ENCODE measurements around the gene KRT35.

The KRT35 gene

DNA sequence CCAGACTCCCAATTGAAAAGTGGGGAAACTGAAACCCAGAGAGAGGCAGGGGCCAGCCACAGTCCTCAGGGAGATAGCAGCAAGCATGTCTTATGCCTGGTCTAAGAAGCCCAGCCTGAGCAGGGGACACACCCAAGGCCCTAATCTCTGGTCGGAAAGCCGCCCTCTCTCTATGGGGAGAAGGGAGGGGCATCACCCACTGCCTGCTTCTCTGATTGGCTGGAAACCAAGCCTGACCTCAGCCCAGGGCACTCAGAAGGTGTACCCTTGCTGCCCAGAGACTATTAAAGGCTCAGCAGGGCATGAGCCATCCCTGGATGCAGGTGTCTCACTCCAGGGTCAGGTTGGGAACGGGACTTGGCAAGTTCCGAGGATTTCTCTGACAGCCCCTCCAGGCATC lies 30.2 kb upstream of the KRT35 start:
- peak; percentile 89 for DNase-seq

DNA sequence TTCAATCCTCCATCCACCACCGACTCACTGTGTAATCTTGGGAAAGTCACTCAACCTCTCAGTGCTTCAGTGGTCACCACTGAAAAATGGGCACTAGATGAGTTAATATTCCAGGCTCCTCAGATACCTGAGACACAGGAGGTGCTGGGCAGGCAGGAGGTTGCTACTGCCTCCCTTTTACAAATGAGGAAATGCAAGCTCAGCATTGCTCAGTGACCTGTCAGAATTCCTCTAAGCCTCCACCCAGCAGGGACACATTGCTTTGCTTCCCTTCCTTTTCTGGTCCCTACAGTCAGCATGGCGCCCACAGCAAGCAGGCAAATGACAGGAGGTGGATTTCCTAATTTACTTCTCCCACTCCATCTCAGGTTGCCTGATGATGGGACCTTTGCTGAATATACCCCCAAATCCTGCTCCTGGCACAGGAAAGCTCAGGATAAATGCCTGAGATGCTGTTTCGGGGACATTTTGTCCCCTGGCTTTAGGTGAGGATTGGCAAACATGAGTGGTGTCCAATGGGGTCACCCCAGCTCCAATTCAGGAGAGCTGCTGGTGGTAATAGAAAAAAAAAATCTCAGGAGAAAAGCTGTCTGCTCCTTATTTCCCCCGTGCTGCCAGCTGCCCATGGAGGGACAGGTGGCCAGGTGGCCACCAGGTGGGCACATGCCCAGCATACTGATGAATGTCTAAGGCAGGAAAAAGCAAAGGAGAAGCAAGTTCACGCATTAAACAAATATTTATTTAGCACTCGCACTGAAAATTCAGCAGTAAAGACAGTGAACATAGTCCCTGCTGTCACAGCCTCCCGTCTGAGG lies 29.5 kb upstream of the KRT35 start:
- no peak for DNase-seq

DNA sequence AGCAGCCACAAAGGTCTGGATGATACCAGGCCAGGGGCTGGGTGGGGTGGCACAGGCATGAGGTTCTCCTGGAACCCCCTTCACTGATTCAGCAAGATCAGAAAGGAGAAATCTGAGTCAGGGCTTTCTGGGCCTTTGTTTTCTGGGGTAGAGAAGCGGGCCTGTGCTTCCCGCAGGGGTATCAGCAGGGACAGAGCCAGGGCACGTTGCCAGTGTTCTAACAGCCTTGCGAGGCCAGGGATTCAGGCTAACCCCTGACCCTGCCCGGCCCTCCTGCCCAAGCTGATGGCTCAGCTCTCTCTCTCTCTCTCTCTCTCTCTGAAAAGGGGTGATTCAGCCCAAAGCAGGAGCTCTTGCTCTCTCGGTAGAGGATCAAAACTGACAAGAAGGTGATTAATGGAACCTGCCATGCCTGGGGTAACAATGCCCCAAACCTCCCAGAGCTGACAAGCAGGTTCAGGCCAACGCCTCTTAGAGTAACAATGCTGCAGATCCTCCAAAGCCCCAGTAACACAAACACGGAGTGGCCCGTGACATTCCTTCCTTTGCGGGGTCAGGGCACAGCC lies 26.4 kb upstream of the KRT35 start:
- no peak for DNase-seq

DNA sequence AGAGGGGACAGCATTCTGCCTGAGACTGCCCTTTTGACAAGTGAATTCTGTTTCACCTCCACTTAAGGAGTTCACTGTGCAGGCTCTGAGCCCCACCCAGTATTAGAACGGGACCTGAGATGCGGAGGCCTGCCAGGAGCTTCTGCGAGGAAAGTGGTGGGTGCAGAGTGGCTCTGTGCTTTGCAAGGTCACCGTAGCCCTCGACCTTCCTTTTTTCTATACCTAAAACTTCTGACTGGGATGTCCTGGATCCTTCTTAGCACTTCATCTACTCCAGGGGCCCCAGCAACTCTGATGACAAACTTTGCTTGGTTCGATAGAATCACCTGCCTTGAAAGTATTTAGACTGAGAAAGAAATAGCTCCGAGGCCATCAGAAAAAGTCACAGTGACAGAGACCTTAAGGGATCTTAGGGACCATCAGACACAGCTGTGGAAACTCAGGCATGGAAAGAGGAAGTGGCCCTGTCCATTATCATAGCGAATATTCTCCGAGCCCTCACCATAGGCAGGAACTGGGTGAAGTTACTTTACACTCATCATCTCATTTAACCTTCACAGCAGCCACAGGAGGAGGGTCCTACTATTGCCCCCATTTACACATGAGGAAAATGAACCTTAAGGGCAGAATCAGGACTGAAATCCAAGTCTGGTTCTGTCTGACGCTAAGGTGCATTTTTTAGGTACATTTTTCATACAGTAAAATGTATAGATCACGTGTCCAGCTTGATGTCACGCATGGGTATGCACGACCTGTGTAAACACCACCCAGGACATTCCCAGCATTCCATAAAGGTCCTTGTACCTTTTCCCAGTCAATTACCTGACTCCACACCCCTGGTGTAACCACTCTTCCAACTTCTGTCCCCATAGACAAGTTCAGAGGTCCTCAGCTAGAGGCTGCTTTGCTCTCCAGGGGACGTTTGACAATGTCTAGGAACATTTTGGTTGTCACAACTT lies 25.1 kb upstream of the KRT35 start:
- DNase-seq = peak; percentile 69

DNA sequence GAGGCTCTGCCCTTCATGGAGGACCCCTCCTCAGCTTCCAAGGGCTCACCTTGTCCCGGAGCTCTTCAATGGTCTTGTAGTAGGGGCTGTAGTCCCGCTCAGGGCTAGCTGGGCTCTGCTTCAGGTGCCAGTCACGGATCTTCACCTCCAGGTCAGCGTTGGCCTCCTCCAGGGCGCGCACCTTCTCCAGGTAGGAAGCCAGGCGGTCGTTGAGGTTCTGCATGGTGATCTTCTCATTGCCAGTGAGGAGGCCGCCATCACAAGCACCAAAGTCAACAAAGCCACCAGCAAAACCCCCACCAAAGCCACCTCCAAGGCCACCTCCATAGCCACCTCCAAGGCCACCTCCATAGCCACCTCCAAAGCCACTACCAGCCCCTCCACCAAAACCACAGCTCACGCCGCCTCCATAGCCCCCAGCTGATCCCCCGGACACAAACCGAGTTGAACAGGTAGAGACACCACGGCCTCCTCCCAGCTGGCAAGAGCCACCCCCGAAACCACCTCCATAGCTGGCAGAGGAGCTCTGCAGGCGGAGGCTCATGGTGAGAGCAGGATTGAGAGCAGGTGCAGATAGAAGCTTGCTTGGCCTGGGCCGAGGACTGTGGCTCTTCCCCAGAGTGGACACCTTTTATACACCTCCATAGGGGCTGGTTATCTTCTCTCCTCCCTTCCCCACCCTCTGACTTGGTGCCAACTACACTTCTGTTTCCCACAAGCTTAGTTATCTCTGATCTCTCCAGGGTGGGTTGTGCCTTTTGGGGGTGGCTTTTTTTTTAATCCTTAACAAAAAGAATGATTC lies 24.3 kb upstream of the KRT35 start, which contains the start of gene KRT13:
TSS of gene KRT13 (minus strand) at position 606 of the 802 bp plus-strand sequence. CDS start at position 544, 62 bp downstream.
- peak; percentile 69 for DNase-seq

DNA sequence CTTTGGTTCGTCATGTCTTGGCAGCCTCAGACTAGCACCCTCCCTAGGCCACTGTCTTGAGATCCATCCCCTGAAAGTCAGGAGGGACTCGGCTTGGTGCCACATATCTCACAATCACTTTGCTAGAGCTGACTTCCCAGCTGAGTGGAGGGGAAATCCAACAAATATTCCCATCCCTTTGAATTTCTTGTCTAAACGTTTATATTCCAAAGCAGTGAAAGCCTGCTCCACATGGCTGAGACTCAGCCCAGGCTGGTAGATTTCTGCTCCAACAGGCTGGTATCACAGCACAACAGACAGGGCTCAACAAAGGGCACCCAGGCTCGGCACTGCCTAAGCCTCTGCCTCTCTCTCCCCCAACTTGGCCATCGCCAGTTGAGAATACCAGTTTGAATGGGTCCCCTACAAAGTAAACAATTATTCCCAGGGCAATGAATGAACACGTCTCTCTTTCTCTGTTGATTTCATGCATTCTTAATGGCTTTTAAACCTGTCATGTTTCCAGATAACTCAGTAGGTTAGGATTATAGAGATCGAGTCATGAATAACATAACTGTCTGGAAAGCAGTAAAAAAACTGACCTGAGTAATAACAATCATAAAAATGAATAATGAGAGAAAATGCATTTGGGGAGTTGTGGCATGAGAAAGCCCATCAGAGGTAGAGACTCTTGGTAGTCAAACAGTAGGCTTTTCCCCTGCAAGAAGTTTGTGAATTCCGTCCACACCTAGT lies 23.5 kb upstream of the KRT35 start:
- DNase-seq = no peak

DNA sequence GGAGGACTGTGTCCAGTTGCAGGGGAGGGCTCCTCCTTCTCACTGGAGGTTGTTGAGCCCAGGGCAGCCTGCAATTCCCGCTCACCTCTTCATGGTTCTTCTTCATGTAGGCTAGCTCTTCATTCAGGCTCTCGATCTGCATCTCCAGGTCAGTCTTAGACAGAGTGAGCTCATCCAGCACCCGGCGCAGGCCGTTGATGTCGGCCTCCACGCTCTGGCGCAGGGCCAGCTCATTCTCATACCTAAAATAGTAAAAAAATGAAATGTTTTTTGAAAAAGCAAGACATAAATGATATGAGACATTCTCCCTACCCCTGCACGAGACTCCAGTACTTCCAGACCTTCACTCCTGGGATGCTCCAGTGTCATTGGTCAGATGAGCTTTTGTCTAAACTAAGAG lies 22.3 kb upstream of the KRT35 start:
- no peak for DNase-seq

DNA sequence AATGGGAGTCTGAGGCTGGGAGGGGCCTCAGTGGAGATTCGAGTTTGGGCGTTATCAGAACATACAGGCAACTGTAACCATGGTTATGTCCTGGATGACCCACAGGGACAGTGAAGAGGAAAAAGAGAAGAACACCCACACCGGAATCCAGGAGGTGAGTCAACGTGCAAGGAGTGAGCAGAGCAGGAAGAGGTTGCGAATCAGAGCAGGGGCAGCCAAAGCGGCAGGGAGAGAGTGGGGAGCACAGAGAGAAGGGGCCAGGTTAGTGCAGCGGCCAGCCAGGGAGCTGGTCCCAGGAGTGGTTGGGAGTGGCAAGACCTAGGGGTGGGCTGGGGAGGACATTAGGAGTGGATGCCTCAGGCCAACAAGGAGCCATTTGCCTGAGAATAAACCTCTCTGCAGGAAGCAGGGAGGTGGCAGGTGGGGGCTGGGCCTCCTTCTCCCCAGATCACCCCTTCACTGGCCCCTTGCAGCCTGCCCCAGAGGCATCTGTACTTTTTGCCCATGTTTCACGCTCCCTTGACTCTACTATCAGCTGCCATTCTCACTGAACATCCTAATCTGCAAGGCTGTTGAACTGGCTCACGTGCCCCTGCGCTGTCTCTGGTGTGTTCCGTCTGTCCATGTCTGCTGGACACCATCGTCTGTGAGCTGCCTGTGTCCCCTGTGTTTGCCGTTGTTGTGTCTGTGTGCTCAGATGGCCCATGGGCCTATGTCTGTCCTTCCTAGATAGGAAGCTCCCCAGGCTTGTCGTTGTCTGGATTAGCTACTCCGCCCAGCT lies 19.4 kb upstream of the KRT35 start:
- peak; percentile 69 for DNase-seq

DNA sequence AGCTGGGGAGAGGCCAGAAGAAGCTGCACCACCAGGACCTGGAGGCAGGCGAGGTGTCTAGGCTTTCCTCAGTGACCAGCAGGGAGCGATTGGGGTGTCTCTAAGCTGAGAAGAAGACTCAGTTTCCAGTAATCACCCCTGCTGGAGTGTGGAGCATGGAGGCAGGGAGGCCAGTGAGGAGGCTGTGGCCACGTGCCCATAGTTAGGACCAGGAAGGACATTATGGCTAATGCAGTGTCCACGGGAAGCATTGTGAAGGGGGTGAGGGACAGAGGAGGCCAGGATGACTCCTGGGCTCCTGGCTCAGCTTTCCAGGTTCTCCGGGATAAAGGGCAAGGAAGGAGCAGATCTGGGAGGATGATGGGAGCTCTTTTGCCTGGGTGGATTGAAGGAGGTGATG lies 18.8 kb upstream of the KRT35 start:
- DNase-seq = no peak

DNA sequence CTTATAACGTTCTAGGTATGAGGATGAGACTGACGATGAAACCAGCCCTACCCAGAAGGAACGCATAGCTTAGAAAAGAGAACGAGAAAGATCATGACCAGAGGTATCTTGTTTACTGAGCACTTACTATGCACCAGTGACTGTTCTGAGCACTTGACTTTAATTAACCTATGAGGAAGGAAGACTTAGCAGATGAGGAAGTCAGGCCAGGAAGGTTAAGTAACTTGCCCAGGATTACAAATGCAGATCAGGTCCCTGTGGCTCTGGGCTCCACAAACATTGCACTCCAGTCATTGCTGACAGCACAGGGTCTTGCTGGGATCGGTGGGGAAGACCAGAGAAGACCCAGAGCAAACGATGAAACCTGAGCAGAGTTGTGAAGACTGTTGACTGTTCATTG lies 17.3 kb upstream of the KRT35 start:
- peak; percentile 43 for DNase-seq

DNA sequence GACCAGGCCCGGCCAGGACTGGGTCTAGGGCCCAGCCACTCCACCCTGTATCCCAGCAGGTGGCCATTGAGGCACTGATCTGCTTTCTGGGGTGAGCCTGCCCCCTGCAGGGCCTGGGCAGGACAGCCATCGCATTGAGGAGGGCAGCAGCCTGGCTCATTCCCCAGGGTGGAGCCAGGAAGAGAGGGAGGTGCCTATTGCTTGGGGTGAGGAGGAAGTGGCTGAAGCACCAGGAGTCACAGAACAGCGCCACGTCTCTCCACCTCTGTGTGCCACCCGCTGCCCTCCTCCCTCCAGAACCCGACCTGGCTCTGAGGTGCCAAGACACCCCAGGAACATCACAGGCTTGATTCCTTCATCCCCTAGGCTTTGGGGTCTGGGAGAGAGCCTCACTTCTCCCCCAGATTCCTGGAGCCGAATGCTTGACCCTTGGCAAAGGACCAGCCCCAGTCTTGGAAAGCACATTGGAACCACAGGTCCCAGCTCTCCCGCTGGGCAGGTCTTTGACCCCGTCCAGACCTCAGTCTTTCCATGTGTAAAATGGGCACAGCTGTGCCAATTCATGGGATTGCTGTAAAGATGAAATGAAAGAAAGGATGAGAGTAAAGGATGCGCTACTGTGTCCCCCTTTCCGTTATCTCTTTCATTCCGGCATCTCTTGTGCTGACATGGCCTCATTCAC lies 16.0 kb upstream of the KRT35 start:
- DNase-seq = peak; percentile 95

DNA sequence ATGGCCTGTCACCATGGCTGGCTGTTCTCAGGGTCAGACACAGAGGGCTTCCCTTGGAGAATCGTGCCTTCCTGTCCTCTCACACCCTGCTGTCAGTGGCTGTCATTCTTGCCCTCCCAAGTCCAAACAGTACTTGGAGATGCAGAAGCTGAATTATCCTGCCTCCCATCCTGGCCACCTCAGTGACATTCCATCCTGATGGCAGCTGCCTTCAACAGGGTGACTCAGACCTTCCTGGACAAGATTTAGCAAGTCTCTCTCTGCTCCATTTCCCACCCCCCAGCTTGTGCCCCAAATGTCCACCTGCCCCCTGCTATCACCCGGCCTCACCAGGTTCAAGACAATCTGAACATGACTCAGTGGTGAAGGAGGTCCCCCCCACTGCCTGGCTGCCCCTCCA lies 13.6 kb upstream of the KRT35 start:
- no peak for DNase-seq

DNA sequence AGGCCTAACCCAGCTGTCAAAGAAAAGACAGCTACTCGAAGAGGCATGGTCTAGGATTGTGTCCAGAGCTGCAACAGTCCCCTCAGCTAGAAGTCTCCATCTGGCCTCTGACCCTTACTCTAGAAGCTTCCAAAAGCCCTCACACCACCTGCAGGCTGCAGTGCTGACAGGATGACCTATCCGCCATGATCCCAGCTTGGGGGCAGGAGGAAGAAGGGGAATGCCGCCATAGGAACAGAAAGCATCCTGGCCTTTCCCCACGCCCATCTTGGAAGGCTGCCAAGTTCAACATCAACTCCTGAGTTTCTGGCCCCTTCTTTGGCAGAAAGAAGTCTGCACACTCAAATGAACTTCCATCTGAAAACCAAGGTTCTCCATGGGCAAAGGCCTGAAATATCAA lies 11.8 kb upstream of the KRT35 start:
- DNase-seq = no peak

DNA sequence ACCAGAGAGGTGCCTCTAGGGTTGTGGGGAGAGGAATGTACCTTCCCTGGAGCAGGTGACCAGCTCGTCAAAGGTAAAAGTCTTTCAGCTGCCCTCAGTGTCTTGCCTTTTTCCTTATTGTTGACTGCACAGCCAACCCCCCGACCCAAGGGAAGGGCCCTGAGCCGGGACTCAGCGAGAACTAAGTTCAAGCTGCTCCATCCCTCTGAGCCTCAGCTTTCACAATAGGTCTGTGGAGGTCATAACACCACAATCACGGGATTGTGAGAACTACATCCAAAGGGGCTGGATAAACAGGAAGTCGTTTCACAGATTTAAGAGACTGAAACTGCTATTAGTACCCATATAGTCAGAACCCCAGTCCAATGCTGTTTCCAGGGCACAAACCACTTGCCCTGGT lies 11.4 kb upstream of the KRT35 start:
- DNase-seq = no peak

DNA sequence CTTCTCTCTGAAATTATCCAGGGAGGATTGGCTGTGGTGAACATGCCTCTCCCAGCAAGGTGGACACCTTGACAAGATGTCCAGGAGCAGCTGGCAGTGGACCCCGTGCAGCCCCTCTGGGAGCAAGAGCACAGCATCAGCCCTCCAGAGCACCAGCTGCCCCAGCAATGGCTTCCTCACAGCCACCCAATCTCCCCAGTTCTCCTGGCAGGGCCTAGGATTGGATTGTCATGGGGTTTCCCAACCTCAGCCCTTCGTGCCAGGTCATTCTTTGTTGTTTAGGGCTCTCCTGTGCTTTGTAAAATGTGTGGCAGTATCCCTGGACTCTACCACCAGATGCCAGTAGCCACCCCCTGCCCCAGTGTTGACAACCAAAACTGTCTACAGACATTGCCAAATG lies 10.5 kb upstream of the KRT35 start:
- DNase-seq = no peak

DNA sequence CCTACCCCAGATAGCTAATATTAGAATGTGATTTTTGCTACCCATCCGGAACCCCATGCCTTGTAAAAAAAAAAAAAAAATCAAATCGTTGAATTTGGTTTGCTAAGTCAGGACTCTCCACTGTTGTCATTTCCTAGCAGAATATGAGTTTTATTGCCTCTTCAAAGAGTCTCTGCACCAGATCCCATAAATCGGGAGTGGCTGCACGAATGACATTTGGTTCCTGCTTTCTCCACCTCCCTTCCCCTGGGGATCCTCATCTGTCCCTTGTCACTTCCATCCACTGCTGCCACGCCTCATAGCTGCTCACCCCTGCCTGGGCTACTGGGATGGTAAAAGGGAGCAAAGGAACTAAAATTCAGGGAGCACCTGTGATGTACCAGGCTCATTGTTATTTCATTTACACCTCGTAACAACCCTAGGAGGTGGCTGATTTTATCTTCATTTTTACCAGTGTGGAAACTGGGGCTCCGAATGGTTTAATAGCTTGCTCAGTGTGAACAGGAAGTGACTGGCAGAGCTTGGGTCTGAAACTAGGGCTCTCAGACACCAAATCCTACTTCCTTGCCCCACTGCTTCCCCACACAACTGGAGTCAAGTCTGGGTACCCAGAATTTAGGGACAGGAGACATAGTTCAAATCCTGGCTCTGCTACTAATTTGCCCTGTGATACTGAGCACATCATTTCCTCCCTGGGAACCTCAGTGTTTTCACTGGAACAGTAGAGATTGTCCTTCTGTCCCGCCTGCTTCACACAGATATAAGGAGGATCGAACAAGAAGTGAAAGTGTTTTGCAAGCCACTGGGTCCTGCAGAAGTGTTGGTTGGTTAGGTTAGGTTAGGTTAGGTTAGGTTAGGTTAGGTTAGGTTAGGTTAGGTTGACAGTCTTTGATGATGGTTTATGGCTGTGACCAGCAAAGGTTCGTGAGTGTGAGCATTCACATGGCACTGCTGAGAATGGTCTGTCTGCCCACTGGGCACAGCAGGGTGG lies 9.3 kb upstream of the KRT35 start:
- DNase-seq = no peak

DNA sequence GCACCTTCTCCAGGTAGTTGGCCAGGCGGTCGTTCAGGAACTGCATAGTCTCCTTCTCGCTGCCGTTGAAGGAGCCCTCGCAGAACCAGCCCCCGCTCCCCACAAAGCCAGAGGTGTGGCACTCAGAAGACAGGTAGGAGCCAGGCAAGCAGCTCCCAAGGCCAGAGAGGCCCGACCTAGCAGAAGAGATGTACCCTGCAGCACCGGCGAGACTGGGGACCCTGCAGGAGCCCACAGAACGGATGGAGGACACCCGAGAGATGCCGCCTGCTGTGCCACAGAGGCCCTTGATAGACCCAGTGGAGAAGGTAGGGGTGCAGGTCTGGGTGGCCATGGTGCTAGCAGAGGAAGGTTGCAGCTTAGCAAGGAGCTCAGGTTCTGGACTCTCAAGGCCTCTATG lies 8.6 kb upstream of the KRT35 start, which contains the start of gene KRT36:
TSS of gene KRT36 (minus strand) at position 380 of the 400 bp plus-strand sequence. CDS start at position 334, 46 bp downstream.
- DNase-seq = no peak

DNA sequence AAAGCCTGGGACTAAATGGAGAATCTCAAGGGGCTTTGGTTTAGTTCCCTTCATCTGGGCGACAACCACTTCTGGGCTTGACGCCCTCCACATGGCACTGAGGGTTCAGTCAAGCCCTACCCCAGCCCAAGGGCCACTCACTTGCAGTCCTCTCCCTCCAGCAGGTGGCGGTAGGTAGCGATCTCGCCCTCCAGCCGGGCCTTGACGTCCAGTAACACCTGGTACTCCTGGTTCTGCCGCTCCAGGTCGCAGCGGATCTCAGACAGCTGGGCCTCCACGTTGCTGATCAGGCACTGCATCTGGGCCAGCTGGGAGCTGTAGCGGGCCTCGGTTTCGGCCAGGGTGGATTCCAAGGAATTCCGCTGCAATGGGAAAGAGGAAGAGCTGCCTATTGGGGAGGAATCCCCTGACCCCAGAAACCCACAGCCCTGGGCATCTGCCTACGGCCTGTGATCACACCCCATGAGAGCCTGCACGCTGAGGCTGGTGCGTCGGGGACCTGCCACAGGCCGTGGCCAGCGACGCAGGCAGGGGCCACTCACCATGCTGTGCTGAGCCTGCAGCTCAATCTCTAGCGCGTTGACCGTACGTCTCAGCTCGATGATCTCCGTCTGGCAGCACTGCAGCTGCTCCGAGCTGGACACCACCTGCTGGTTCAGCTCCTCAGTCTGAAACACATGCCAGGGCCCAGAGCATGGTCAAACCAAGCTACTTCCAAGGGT lies 6.0 kb upstream of the KRT35 start:
- DNase-seq = peak; percentile 65

Measured in hematopoietic multipotent progenitor cell treated with erythropoietin and hydrocortisone succinate and interleukin-3 and kit ligand, for 4 days (in vitro differentiated cells).